GM12891 (cell line): ENCODE results near the gene PPP1R15B.

Source experiments
- PAX5 ChIP-seq: IDR thresholded peaks from 2 replicates; pipeline ENCODE4 v1.6.1; 2011; ENCODE audit warnings: low read length, moderate library complexity, mild to moderate bottlenecking; ENCODE audit not compliant: insufficient read depth, severe bottlenecking
- POLR2A ChIP-seq: IDR thresholded peaks from 2 replicates; pipeline ENCODE4 v1.6.1; 2011; ENCODE audit warnings: low read depth, low read length, control low read depth
- POLR2AphosphoS5 ChIP-seq: IDR thresholded peaks from 2 replicates; pipeline ENCODE4 v1.6.1; 2011; ENCODE audit warnings: low read depth, low read length, control low read depth
- POU2F2 ChIP-seq: IDR thresholded peaks from 2 replicates; pipeline ENCODE4 v1.6.1; 2011; ENCODE audit warnings: low read depth, mild to moderate bottlenecking, control low read depth, low read length, moderate library complexity
- SPI1 ChIP-seq: IDR thresholded peaks from 2 replicates; pipeline ENCODE4 v1.6.1; 2011; ENCODE audit warnings: low read depth, low read length, control low read depth
- TAF1 ChIP-seq: IDR thresholded peaks from 2 replicates; pipeline ENCODE4 v1.6.1; 2011; ENCODE audit warnings: low read depth, low read length, control low read depth

- no peak for TF ChIP-seq POU2F2
- TF ChIP-seq POLR2A: no peak
- TF ChIP-seq PAX5: no peak
- TF ChIP-seq POLR2AphosphoS5: no peak
- TF ChIP-seq SPI1: no peak
- TF ChIP-seq TAF1: no peak
Measured at GRCh38 chr1:204390751-204391466, 20.7 kb downstream of the PPP1R15B start.
